Body of pancreas (tissue), 4 donors: ENCODE data around the gene HOXB9. TPM values are rescaled to one million over a fixed set of nuclear protein-coding genes. Genes with fewer than 3 reads are reported as not detected.

Experiments used
- ATAC-seq: fragments of 150-250 bp; one replicate; pipeline ENCODE4 v1.9.1; 2016
- DNase-seq, 4 donors: peaks; one replicate each; pipeline ENCODE4 v3.0.0-alpha.2; 2019
- H3K27ac ChIP-seq, 4 donors: fragments of 200-600 bp; sonication (generic); 1 replicate in 3 of 4; 2 replicates in 1 of 4; pipeline versions ENCODE4 v1.5.1 to v1.6.1; 2016 to 2019; ENCODE audit warnings: mild to moderate bottlenecking in 1 of 4, mixed read lengths in 1 of 4, moderate library complexity in 1 of 4
- H3K27me3 ChIP-seq, 2 donors: fragments of 200-600 bp; sonication (generic); one replicate each; pipeline ENCODE4 v1.6.0; 2016; ENCODE audit warnings: mild to moderate bottlenecking in 1 of 2
- H3K36me3 ChIP-seq, 2 donors: fragments of 200-600 bp; sonication (generic); replicated peaks in 1 of 2; 2 replicates each; pipeline ENCODE4 v1.5.1; 2016; ENCODE audit warnings: low read depth in 2 of 2; ENCODE audit not compliant: insufficient read depth in 1 of 2
- H3K4me1 ChIP-seq: fragments of 200-600 bp; sonication (generic); one replicate; pipeline ENCODE4 v1.6.0; 2016
- H3K4me3 ChIP-seq, 2 donors: fragments of 200-600 bp; sonication (generic); 1 replicate in 1 of 2; 2 replicates in 1 of 2; pipeline ENCODE4 v1.5.1; 2016 to 2019
- H3K9me3 ChIP-seq, 3 donors: fragments of 200-600 bp; sonication (generic); 1 replicate in 2 of 3; 2 replicates in 1 of 3; pipeline ENCODE4 v1.5.1; 2016
- POLR2A ChIP-seq, 3 donors: fragments of 450-650 bp; IDR thresholded peaks; one replicate each; pipeline ENCODE4 v1.6.1; 2016; ENCODE audit warnings: antibody characterized with exemption in 3 of 3, mild to moderate bottlenecking in 2 of 3
- WGBS, 2 donors: methylation state at CpG; one replicate each; pipeline ENCODE4 v1.1.5; 2017; 5-methylcytosine and 5-hydroxymethylcytosine counted together
- intact Hi-C: fragments of 100-400 bp; cut with DNase I; formaldehyde crosslinking; loops from one replicate; pipeline ENCODE4 v1.15.1; 2023
- total RNA-seq, 2 donors: library from RNA; depleted of rRNA; stranded (reverse); fragments of >200 nt; gene quantifications; one replicate each; pipeline ENCODE4 v1.1.0, GENCODE V29; 2016
- TF ChIP-seq, protein P1 (sequence below), 7 experiments: fragments of 450-650 bp in 4 of 7; fragments of 200-600 bp in 3 of 7; sonication (generic) in 3 of 7; IDR thresholded peaks; one replicate each; pipeline ENCODE4 v1.5.1; 2016 to 2019; ENCODE audit warnings: antibody characterized with exemption in 7 of 7

HOXB9 gene
- total RNA-seq, 2 donors from 2014 or later: not detected

DNA sequence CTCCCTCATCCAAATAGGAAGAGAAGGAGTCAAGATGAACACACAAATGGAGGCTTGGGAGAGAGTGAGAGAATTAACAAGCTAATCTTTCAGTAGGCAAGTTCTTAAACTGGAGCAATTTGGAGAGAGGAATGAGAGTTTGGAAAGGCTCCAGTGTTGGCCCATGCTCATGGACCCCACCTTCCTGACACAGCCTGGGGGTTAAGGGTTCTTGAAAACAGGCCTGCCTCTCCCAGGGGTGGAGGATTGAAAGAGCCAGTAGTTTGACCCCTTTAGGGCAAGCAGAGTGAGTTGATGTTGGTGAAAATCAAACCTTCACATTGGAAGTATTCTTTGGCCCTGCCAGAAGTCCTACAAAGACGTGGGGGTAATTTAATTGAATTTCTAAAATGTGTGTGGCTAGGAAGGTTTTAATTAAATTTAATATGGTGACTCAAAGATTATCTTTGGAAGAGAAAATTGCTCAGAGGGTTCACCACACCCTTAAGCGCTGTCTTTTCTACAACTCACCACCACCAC lies 41.9 kb downstream of the HOXB9 start:
- H3K27ac ChIP-seq: no peak overlapping the region
- no peaks in the 10 kb centered on the region for H3K9me3 ChIP-seq
- H3K4me1 ChIP-seq: peaks cover 25% of the 10 kb centered on the region
- 14 to 25% methylated on average over 2 of the region's 2 CpGs for WGBS, 2 donors
- no peak overlapping the region for H3K4me3 ChIP-seq
- no peak for TF ChIP-seq POLR2A (IDR thresholded peaks at IDR 0.05)
- TF ChIP-seq, protein P1, sequence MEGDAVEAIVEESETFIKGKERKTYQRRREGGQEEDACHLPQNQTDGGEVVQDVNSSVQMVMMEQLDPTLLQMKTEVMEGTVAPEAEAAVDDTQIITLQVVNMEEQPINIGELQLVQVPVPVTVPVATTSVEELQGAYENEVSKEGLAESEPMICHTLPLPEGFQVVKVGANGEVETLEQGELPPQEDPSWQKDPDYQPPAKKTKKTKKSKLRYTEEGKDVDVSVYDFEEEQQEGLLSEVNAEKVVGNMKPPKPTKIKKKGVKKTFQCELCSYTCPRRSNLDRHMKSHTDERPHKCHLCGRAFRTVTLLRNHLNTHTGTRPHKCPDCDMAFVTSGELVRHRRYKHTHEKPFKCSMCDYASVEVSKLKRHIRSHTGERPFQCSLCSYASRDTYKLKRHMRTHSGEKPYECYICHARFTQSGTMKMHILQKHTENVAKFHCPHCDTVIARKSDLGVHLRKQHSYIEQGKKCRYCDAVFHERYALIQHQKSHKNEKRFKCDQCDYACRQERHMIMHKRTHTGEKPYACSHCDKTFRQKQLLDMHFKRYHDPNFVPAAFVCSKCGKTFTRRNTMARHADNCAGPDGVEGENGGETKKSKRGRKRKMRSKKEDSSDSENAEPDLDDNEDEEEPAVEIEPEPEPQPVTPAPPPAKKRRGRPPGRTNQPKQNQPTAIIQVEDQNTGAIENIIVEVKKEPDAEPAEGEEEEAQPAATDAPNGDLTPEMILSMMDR (IDR thresholded peaks at IDR 0.05): no peak
- DNase-seq (no peak), ATAC-seq (no peak)
- intact Hi-C loops: no loop called here
- H3K36me3 ChIP-seq: no peaks in the 10 kb centered on the region
- peaks cover 0 to 60% of the 10 kb centered on the region in 2 donors for H3K27me3 ChIP-seq

DNA sequence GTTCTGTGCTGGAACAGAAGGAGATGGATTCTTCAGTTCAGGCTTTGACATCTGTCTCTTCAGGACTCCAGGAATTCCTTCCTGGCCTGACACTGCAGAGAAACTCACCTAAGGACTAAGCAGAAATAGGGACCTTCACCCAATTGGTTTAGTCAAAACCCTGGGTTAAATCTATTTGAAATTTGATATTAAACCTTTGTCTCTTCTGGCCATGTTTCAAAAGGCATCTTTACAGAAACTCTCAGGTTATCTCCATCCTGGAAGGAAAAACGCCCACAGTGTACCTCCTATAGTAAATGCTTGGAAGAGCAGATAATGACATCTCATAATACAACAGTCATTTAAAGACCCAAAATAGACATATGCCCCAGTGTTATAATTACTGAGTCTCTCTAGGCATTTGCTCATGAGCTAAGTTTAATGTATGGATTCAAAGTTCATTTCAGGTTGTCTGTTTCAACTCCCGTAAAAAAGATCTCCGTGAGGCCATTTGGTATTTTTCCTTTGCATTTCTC lies 42.4 kb downstream of the HOXB9 start:
- intact Hi-C loops: no loop called here
- Histone ChIP-seq H3K27me3 (peaks cover 0 to 65% of the 10 kb centered on the region in 2 donors), H3K4me1 (peaks cover 25% of the 10 kb centered on the region), H3K9me3 (no peaks in the 10 kb centered on the region), H3K4me3 (no peak overlapping the region), H3K27ac (no peak overlapping the region), H3K36me3 (no peaks in the 10 kb centered on the region)
- DNase-seq (no peak), ATAC-seq (no peak)
- 32 to 33% methylated on average over 3 of the region's 3 CpGs for WGBS, 2 donors
- TF ChIP-seq POLR2A (IDR thresholded peaks at IDR 0.05): no peak
- TF ChIP-seq, protein P1 (IDR thresholded peaks at IDR 0.05): no peak

DNA sequence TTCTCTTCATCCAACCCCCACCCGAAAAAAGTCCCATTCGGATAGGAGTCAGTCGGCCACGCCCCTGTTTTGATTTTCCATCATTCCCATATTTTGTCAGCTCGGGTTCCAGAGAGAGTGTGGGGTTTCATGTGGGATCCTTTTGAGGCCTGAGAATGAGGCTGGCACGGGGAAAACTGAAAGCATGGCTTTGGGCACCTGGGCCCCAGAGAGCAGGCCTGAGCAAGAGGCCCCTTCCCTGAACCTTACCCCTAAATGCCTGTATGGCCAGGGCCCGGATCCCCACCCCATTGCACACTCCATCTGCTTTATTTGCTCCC lies 43.4 kb downstream of the HOXB9 start:
- TF ChIP-seq, protein P1 (IDR thresholded peaks at IDR 0.05): no peak
- no peak for TF ChIP-seq POLR2A (IDR thresholded peaks at IDR 0.05)
- DNase-seq (no peak), ATAC-seq (no peak)
- peaks cover 25% of the 10 kb centered on the region for H3K4me1 ChIP-seq
- intact Hi-C loops: no loop called here
- 19 to 23% methylated on average over 7 of the region's 7 CpGs for WGBS, 2 donors
- peaks cover 0 to 68% of the 10 kb centered on the region in 2 donors for H3K27me3 ChIP-seq
- no peaks in the 10 kb centered on the region for H3K36me3 ChIP-seq
- no peak overlapping the region for H3K4me3 ChIP-seq
- no peaks in the 10 kb centered on the region for H3K9me3 ChIP-seq
- peak overlapping the region in 1 of 4 donors; percentile 6 for H3K27ac ChIP-seq

DNA sequence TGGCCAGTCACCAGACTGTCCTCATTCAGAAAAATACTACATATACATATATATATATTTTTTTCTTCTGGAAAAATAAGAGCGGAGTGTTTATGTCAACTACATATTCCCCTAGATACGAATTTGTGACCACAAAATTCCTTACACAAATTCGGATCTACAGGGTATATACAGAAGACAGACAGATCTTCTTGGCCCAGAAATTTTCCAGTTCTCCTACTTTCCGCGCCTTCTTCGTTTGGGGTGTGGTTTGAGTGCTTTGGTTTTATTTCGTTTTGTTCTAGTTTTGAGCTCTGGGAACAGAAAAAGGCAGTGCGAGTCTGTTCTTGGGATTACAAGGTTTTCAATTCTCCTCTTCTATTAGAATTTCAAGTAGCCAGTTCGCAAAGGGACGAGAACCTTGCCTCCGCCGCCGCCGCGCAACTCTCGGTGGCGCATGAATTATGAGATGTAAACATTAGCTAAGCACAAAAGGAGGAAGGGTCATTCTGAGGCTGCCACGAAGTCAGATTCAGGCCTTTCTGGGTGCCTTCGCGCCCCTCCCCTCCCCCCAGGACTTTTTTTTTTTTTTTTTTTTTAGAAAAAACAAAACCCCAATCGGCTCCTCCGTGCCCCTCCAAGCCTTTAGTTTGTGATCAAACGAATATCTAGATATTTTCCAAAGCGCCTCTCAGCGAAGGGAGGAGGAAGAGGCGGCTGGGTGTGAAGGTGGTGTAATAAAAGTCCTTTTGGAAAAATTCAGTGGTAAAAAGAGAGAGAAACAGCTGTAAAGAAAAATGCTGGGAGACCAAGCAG lies 46.2 kb downstream of the HOXB9 start:
- DNase-seq (no peak), ATAC-seq (no peak)
- TF ChIP-seq, protein P1 (IDR thresholded peaks at IDR 0.05): no peak
- no peak for TF ChIP-seq POLR2A (IDR thresholded peaks at IDR 0.05)
- peak overlapping the region in 1 of 4 donors; percentile 43 for H3K27ac ChIP-seq
- intact Hi-C loops: no loop called here
- H3K9me3 ChIP-seq: no peaks in the 10 kb centered on the region
- H3K4me1 ChIP-seq: peaks cover 18% of the 10 kb centered on the region
- no peaks in the 10 kb centered on the region for H3K36me3 ChIP-seq
- no peak overlapping the region for H3K4me3 ChIP-seq
- 13 to 15% methylated on average over 26 of the region's 26 CpGs for WGBS, 2 donors
- peaks cover 0 to 62% of the 10 kb centered on the region in 2 donors for H3K27me3 ChIP-seq

DNA sequence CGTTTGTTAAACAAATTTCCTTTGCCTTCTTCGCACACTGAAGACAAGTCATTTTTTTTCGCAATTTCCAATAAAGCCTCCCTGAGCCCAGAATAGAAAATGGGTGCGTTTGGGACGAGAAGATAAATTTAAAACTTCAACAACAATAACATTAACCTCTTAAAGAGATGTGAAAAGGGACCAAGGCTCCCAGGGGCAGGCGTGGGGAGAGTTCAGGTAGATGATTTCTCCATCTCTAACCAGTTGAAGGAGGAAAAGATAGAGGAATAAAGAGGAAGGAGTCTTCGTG lies 46.7 kb downstream of the HOXB9 start:
- peak overlapping the region in 1 of 4 donors; percentile 43 for H3K27ac ChIP-seq
- 14 to 18% methylated on average over 7 of the region's 7 CpGs for WGBS, 2 donors
- peaks cover 0 to 66% of the 10 kb centered on the region in 2 donors for H3K27me3 ChIP-seq
- H3K36me3 ChIP-seq: no peaks in the 10 kb centered on the region
- ATAC-seq: no peak
- intact Hi-C loops: no loop called here
- DNase-seq: no peak
- H3K4me1 ChIP-seq: peaks cover 17% of the 10 kb centered on the region
- no peak for TF ChIP-seq POLR2A (IDR thresholded peaks at IDR 0.05)
- TF ChIP-seq, protein P1 (IDR thresholded peaks at IDR 0.05): no peak
- no peak overlapping the region for H3K4me3 ChIP-seq
- no peaks in the 10 kb centered on the region for H3K9me3 ChIP-seq
